Esophagus muscularis mucosa (tissue), 4 donors: Measurements from ENCODE around the gene ANXA6. TPM values are rescaled to one million over a fixed set of nuclear protein-coding genes. Genes with fewer than 3 reads are reported as not detected.

Experiments used
- DNase-seq: peaks from one replicate; pipeline ENCODE4 v3.0.0-alpha.2; 2017; ENCODE audit errors: extremely low spot score
- H3K27ac ChIP-seq, 4 donors: fragments of 200-600 bp; sonication (generic); replicated peaks in 1 of 4; 1 replicate in 3 of 4; 2 replicates in 1 of 4; pipeline ENCODE4 v1.5.1; 2016 to 2019; ENCODE audit warnings: mild to moderate bottlenecking in 1 of 4
- H3K27me3 ChIP-seq, 4 donors: fragments of 200-600 bp; sonication (generic); one replicate each; pipeline versions ENCODE4 v1.5.1 to v1.6.0; 2016 to 2019
- H3K36me3 ChIP-seq, 4 donors: fragments of 200-600 bp; sonication (generic); one replicate each; pipeline ENCODE4 v1.5.1; 2016 to 2019
- H3K4me1 ChIP-seq, 4 donors: fragments of 200-600 bp; sonication (generic); one replicate each; pipeline ENCODE4 v1.5.1; 2016 to 2019
- H3K4me3 ChIP-seq, 4 donors: fragments of 200-600 bp; sonication (generic); 1 replicate in 2 of 4; 2 replicates in 2 of 4; pipeline ENCODE4 v1.5.1; 2016 to 2019; ENCODE audit warnings: mild to moderate bottlenecking in 4 of 4, moderate library complexity in 1 of 4
- H3K9me3 ChIP-seq, 4 donors: fragments of 200-600 bp; sonication (generic); 1 replicate in 3 of 4; 2 replicates in 1 of 4; pipeline ENCODE4 v1.5.1; 2016 to 2019
- CTCF ChIP-seq, 3 experiments: fragments of 200-600 bp in 2 of 3; fragments of 450-650 bp in 1 of 3; sonication (generic) in 2 of 3; IDR thresholded peaks; one replicate each; pipeline ENCODE4 v1.5.1; 2017 to 2019; ENCODE audit warnings: antibody characterized with exemption in 3 of 3, mild to moderate bottlenecking in 2 of 3, moderate library complexity in 1 of 3
- EP300 ChIP-seq: sonication (generic); formaldehyde crosslinking; IDR thresholded peaks from one replicate; pipeline ENCODE4 v1.6.1; 2017; ENCODE audit warnings: antibody characterized with exemption
- POLR2A ChIP-seq: fragments of 450-650 bp; IDR thresholded peaks from one replicate; pipeline ENCODE4 v1.6.1; 2017; ENCODE audit warnings: antibody characterized with exemption, moderate library complexity, mild to moderate bottlenecking, low read depth
- POLR2AphosphoS5 ChIP-seq, 2 donors: sonication (generic); formaldehyde crosslinking; IDR thresholded peaks; one replicate each; pipeline ENCODE4 v1.6.1; 2017; ENCODE audit warnings: antibody characterized with exemption in 2 of 2
- WGBS: methylation state at CpG from one replicate; pipeline ENCODE4 v1.1.5; 2018; 5-methylcytosine and 5-hydroxymethylcytosine counted together
- intact Hi-C: fragments of 100-400 bp; cut with DNase I; formaldehyde crosslinking; loops from one replicate; pipeline ENCODE4 v1.15.1; 2023
- total RNA-seq, 4 donors: library from RNA; depleted of rRNA; stranded (reverse); fragments of >200 nt; gene quantifications; one replicate each; pipeline versions ENCODE4 v1.1.0 to v1.2.1, GENCODE V29; 2016

The ANXA6 gene
- total RNA-seq, 4 donors from 2014 or later = 232 to 442 (median 374) TPM

- peak overlapping the region; percentile 50 to 63 (median 62) for H3K27ac ChIP-seq
- 77% methylated on average over 6 of the region's 6 CpGs for WGBS
These were observed 71.2 kb downstream of the ANXA6 start for GRCh38 chr5:151086192-151086869.

GRCh38 chr5:151085517-151086041, 72.0 kb downstream of the ANXA6 start:
- Histone ChIP-seq H3K36me3 (no peaks in the 10 kb centered on the region), H3K4me3 (no peak overlapping the region), H3K27me3 (no peaks in the 10 kb centered on the region), H3K27ac (peak overlapping the region; percentile 50 to 63 (median 62)), H3K4me1 (peaks cover 40 to 46% (median 42%) of the 10 kb centered on the region in 4 donors), H3K9me3 (no peaks in the 10 kb centered on the region)
- no peak for TF ChIP-seq POLR2A
- no peak for TF ChIP-seq CTCF (IDR thresholded peaks at IDR 0.05)
- TF ChIP-seq EP300 = no peak
- peak in 1 of 2 donors; percentile 3 for TF ChIP-seq POLR2AphosphoS5 (IDR thresholded peaks at IDR 0.05)
- 37% methylated on average over 8 of the region's 9 CpGs for WGBS
- intact Hi-C loops = no loop called here
- no peak for DNase-seq

More at GRCh38 chr5:151086192-151086869, 71.2 kb downstream of the ANXA6 start:
- intact Hi-C loops = no loop called here
- H3K36me3 ChIP-seq = no peaks in the 10 kb centered on the region
- H3K4me1 ChIP-seq = peaks cover 40 to 46% (median 42%) of the 10 kb centered on the region in 4 donors
- TF ChIP-seq POLR2A (no peak), CTCF (IDR thresholded peaks at IDR 0.05) (no peak)
- no peak overlapping the region for H3K4me3 ChIP-seq
- no peak for DNase-seq
- no peaks in the 10 kb centered on the region for H3K9me3 ChIP-seq
- no peaks in the 10 kb centered on the region for H3K27me3 ChIP-seq

- no peaks in the 10 kb centered on the region for H3K36me3 ChIP-seq
- no peaks in the 10 kb centered on the region for H3K9me3 ChIP-seq
- no peak for TF ChIP-seq CTCF (IDR thresholded peaks at IDR 0.05)
- no peak for TF ChIP-seq POLR2A
- no peak for TF ChIP-seq EP300
- TF ChIP-seq POLR2AphosphoS5 (IDR thresholded peaks at IDR 0.05) = no peak
- H3K4me3 ChIP-seq = no peak overlapping the region
- H3K27ac ChIP-seq = peak overlapping the region in 1 of 4 donors; percentile 50
- H3K27me3 ChIP-seq = no peaks in the 10 kb centered on the region
- peaks cover 48 to 56% (median 52%) of the 10 kb centered on the region in 4 donors for H3K4me1 ChIP-seq
- intact Hi-C loops = no loop called here
- WGBS = 96% methylated on average over 7 of the region's 7 CpGs
- no peak for DNase-seq
These were observed 73.2 kb downstream of the ANXA6 start for GRCh38 chr5:151084363-151084762.

DNA sequence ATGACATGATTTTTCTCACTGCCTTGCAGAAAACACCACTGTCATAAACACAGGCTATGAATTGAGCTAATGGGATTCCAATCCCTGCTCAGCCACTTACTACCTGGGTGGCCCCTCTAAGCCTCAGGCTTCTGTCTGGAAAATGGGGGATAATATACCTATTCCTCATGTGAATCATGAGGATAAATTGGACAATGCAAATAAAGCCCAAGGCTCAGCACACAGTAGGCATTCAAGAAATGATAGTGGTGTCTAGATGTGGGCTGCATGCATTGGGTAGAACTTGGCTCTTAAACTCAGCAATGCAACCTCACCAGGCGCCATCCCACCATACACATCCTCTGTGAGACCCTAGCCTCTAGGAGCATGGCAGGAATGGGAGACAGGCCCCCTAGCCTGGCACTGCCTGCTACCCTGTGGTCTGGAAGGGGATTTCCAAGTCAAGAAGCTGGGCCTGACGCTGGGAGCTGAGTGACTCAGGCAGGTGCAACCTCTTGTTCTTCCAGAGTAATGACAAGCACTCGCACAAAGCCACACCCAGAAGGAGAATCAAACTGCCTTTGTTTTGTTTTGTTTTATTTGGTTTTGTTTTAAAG, 74.4 kb downstream of the ANXA6 start:
- TF ChIP-seq EP300 (no peak), POLR2AphosphoS5 (IDR thresholded peaks at IDR 0.05) (no peak), POLR2A (no peak), CTCF (IDR thresholded peaks at IDR 0.05) (no peak)
- 53% methylated on average over 3 of the region's 3 CpGs for WGBS
- H3K4me1 ChIP-seq = peaks cover 57 to 68% (median 63%) of the 10 kb centered on the region in 4 donors
- H3K36me3 ChIP-seq = peaks cover 0 to 7% (median 0%) of the 10 kb centered on the region in 4 donors
- no peak overlapping the region for H3K27ac ChIP-seq
- no peaks in the 10 kb centered on the region for H3K27me3 ChIP-seq
- H3K9me3 ChIP-seq = no peaks in the 10 kb centered on the region
- no peak for DNase-seq
- no peak overlapping the region for H3K4me3 ChIP-seq
- intact Hi-C loops = no loop called here
